NCI-H1105 (cell line): ENCODE data around the gene CFAP161.

ENCODE experiments used
- DNase-seq: peaks from one replicate; lab custom pipeline; 2025; lab: John Stamatoyannopoulos, UW

Gene CFAP161

DNA sequence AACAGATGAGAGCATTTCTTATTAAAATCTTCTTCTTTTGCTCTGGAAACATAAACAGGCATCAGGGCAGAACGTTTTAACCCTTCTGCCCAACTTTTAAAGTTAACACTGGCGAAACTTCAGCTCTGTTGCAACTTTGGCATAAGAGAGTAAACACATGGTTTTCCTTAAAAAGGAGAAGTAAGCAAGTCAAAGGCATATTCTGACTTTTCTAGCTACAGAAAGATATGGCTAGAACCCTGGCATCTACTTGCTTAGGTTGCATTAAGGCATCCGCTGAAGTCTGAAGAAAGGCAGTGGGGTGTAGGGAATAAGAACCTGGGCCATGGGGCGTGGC, 49.3 kb downstream of the CFAP161 start:
- DNase-seq: no peak

- DNase-seq: no peak
Measured at GRCh38 chr15:81184188-81184587, 50.1 kb downstream of the CFAP161 start.

DNA sequence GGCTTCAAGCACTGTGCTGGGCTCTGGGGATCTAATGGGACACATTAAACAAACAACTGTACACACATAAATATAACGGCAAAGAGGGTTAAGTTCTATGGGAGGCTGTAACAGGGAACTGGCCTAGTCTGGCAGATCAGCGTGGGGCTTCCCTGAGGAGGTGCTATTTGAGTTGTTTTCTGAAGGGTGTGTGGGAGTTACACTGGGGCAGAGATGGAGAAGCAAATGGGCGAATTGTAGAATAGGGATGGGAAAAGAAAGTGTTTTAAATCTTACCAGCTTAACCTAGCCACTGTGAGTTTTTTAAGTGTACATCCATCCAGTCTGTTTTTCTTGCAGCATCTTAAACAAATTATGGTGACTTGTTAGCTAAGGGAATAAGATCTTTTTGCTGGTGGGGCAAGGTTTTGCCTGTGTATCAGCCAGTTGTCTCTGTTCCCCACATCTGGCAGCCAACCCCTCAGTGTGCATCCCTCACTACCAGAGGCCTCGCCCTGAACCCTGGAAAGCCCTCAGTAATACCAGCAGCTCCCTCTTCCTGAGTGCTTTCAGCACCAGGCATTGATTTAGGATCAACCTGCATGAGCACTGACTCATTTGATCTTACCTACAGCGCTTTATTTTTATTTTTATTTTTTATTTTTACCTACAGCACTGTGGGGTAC, 51.7 kb downstream of the CFAP161 start:
- no peak for DNase-seq

GRCh38 chr15:81188354-81188753, 54.3 kb downstream of the CFAP161 start:
- DNase-seq: no peak

DNA sequence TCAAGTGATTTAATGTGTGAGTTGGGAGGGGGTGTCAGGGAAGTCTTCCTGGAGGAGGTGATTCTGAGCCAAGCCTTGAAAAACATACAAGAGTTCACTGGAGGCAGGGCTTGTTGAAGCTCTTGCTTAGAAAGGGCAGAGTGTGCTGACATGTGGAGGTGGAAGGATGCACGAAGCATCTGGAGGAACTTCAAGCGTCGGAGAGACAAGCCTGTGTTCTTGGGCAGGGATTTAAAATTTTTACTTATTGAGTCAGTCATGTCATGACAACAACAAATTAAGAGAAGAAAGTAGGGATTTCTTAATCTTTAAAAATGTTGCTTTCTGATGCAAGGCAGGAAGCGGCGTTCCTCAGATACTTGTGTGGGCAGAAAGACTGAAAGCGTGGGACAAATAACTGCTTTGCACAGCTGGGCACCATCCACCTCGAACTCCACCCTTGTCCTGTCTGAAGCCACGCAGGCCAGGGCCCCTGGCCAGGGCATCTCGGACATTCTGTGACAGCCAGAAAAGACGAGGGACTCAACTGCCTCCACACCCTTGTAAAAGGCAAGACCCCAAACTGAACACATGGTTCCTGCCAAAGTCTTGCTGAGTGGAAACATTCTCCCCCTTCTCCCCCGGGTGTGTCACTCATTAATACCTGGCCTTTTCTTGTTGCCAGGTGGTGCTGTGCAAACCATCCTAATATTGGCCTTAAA, 55.7 kb downstream of the CFAP161 start:
- DNase-seq: no peak

- DNase-seq: no peak
Measured at GRCh38 chr15:81190922-81191507, 56.9 kb downstream of the CFAP161 start.

- no peak for DNase-seq
Measured at GRCh38 chr15:81191701-81192100, 57.6 kb downstream of the CFAP161 start.

- DNase-seq: no peak
Measured at GRCh38 chr15:81194723-81195122, 60.7 kb downstream of the CFAP161 start.

DNA sequence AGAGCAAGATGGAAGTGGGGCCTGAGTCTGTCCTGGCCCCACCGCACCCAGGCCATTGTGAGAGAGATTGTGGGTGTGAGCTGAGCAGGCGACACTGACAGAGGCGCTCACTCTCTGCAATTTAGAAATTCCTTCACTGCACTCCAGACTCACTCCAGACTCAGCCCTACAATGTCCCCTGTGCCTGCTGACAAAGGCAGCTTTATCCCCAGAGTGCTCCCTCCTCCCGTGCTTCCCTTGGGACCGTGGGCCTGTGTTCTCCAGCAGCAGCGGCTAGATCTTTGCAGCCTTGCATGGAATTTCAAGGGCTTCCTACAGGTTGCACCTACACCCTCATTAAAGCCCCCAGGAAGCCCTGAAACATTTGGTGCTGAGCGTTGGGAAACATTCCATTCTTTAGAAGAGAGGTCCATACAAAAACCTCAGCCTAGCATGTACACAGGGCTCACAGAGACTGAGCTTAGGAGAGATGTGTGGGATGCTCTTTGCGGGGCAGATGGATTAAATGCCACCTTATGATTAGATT, 61.3 kb downstream of the CFAP161 start:
- no peak for DNase-seq

DNA sequence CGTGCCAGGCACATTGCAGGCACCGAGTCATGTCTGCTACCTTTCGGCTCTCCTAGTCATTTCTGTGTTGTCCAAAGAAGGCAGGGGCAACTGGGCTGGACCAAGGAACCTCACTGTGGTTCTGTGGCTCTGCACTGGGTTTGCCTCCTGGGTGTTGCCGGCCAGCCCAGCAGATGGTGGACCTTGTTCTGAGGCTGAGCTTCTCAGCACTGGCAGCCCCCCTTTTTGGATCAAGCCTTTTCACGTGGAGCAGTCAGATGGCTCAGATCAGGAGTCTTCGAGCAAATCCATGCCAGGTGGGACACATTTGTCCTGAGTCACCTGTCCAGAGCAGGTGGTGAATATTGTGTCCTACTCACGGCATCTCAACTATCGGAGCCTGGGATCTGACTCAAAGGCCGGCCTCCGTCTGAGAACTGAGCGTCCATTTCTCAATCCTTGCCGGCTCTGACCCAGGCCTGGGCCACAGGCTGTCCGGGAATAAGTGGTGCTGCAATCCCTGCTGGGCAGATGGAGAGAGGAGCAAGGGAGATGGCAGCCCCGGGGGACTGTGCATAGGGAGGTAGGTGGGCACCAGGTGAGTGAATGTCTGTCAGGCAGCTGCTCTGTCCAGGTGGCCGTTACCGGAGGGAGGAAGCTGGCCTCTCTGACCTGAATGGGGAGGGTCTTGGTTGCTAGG, 62.6 kb downstream of the CFAP161 start, which contains the start of gene IL16:
TSS of gene IL16 (plus strand) at position 304 of the 679 bp plus-strand sequence. CDS start 28,521 bp downstream, outside the sequence.
- DNase-seq: no peak

DNA sequence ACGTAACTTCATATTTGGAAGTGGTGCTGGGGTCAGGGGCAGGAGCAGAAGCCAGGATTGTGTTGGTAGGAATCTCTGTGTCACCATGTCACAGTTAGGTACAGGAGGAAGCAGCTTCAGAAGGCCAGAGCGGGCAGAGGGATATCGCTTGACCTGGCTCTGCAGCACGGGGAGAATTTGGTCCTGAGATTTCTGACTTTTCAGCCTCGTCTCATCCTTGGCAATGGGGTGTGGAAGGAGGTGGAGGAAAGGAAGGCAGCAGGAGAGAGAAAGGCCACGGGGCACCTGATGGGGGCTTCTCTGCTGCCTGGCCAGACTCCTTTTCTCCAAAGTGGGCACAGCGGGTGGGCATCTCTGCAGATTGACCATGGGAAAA, 63.2 kb downstream of the CFAP161 start:
- no peak for DNase-seq

DNA sequence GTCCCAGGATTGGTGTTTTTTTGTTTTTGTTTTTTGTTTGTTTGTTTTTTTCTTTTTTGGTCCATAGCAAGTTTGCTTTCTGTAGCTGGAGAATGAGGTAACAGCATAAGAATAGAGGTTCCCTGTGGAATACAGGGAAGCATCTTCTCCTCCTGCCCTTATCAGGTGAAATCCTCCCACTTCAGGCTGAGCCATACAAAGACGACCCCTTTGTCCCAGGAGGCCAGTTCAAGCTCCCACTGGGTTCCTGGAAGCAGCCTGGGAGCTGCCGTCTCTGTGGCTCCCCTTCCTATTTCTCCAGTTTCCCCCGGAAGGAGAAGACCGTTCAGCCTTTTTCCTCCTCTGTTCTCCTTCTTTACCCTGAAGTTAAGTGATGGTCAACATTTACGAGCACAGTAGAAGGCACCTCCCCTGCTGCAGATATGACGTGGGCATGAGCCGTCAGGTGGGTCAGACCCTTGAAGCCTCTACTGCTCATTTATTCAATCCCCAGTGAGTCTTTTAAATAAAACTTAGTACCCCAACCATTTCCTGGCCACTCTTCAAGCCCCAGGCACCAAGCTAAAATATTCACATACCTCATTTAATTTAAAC, 63.7 kb downstream of the CFAP161 start:
- DNase-seq: no peak
